Measurements from ENCODE around the gene THBS4. TPM values are rescaled to one million over a fixed set of nuclear protein-coding genes. Genes with fewer than 3 reads are reported as not detected.

THBS4 gene
- total and polyA plus RNA-seq, 10 of the 15 experiments (the other 5 are each of a cell fraction or from before 2014, with no cell fraction given), result 0.31 to 1.7 (median 0.75) TPM

DNA sequence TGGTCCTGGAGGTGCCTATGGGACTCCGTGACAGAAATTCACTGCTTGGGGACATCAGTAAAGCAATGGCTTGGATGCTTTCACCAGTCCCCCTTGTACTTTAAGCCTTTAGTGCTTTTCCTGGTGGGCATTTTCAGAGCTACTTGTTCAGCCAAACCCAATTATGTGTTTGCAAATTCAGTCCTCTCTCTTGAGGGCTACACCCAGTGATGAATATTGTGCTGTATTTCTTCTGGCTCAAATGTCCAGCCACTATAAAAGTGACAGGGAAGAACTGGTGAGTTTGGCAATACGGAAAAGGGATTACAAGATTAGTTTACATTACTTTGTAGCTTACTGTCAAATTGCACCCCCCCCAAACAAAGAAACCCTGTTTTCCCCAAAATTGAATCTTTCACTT, 4.5 kb downstream of the THBS4 start:
- no peaks in the 10 kb centered on the region for H4K20me1 ChIP-seq (ENCODE audit: control insufficient read depth, insufficient read depth)
- H3K27me3 ChIP-seq (replicated peaks in 1 of 2; ENCODE audit: control insufficient read depth in 2 of 2, insufficient read depth in 2 of 2, low read length in 1 of 2), result peaks cover 5% of the 10 kb centered on the region in 2 experiments
- no peak overlapping the region for H3K4me2 ChIP-seq (ENCODE audit: control insufficient read depth, insufficient read depth)
- no peak overlapping the region for H3K9ac ChIP-seq (ENCODE audit: control insufficient read depth, insufficient read depth, low read length)
- H3K4me3 ChIP-seq, result no peak overlapping the region
- intact Hi-C loops (cut with micrococcal nuclease; ENCODE audit: unreplicated experiment), result no loop called here
- BruUV-seq (replicated peaks), result no TSS peak
- no peak overlapping the region for H2AFZ ChIP-seq (ENCODE audit: control insufficient read depth, low read depth, low read length)
- no peaks in the 10 kb centered on the region for H3K4me1 ChIP-seq (ENCODE audit: control insufficient read depth, insufficient read depth, low read length)
- H3K36me3 ChIP-seq (ENCODE audit: control insufficient read depth in 2 of 2, insufficient read depth in 2 of 2, low read length in 1 of 2), result no peaks in the 10 kb centered on the region
- ChIA-PET POLR2A (no interaction called here), CTCF (no interaction called here), SMC1A (ENCODE audit: uncharacterized antibody, unreplicated experiment) (interaction anchor here (0.6 kb wide), 1 partner anchor 382 kb away, joined by 3 read pairs; no protein-coding TSS in a partner anchor), RAD21 (ENCODE audit: unreplicated experiment) (no interaction called here)
- ATAC-seq (no peak), DNase-seq (ENCODE audit: low read depth, low spot score) (no peak), FAIRE-seq (no peak)
- in situ Hi-C loops (cut with MboI), result no loop called here
- WGBS (ENCODE audit: insufficient coverage, insufficient replicate concordance, low lambda C conversion rate, missing lambda C conversion rate), result 69% methylated on average over 2 of the region's 2 CpGs
- H3K9me3 ChIP-seq (replicated peaks; ENCODE audit: control insufficient read depth, insufficient read depth, low read length), result no peaks in the 10 kb centered on the region
- TF ChIP-seq RELB (IDR thresholded peaks at IDR 0.05; ENCODE audit: low read depth) (no peak), TCF12 (IDR thresholded peaks at IDR 0.05; ENCODE audit: low read depth, low read length) (no peak), BCL11A (IDR thresholded peaks at IDR 0.05; ENCODE audit: low read depth, low read length) (no peak), POLR2AphosphoS2 (IDR thresholded peaks at IDR 0.05; ENCODE audit: low read depth, low read length) (no peak), PKNOX1 (IDR thresholded peaks at IDR 0.05) (no peak), NFIC (IDR thresholded peaks at IDR 0.05; ENCODE audit: low read depth, low read length) (no peak), YY1 (IDR thresholded peaks at IDR 0.05; ENCODE audit: low read depth, low read length) (no peak), CREM (IDR thresholded peaks at IDR 0.05; ENCODE audit: low read depth) (no peak), GATAD2B (conservative IDR thresholded peaks at IDR 0.05; ENCODE audit: low read depth) (no peak), ETV6 (conservative IDR thresholded peaks at IDR 0.05 in 1 of 2, IDR thresholded peaks at IDR 0.05 in 1 of 2; ENCODE audit: borderline replicate concordance in 1 of 2, low read depth in 1 of 2) (no peak), ASH2L (IDR thresholded peaks at IDR 0.05; ENCODE audit: borderline replicate concordance, low read depth) (no peak), NBN (IDR thresholded peaks at IDR 0.05) (no peak)
- TF ChIP-seq, protein P1, sequence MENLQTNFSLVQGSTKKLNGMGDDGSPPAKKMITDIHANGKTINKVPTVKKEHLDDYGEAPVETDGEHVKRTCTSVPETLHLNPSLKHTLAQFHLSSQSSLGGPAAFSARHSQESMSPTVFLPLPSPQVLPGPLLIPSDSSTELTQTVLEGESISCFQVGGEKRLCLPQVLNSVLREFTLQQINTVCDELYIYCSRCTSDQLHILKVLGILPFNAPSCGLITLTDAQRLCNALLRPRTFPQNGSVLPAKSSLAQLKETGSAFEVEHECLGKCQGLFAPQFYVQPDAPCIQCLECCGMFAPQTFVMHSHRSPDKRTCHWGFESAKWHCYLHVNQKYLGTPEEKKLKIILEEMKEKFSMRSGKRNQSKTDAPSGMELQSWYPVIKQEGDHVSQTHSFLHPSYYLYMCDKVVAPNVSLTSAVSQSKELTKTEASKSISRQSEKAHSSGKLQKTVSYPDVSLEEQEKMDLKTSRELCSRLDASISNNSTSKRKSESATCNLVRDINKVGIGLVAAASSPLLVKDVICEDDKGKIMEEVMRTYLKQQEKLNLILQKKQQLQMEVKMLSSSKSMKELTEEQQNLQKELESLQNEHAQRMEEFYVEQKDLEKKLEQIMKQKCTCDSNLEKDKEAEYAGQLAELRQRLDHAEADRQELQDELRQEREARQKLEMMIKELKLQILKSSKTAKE (IDR thresholded peaks at IDR 0.05; ENCODE audit: low read depth, poor library complexity, severe bottlenecking), result no peak
- TF ChIP-seq, protein P2, sequence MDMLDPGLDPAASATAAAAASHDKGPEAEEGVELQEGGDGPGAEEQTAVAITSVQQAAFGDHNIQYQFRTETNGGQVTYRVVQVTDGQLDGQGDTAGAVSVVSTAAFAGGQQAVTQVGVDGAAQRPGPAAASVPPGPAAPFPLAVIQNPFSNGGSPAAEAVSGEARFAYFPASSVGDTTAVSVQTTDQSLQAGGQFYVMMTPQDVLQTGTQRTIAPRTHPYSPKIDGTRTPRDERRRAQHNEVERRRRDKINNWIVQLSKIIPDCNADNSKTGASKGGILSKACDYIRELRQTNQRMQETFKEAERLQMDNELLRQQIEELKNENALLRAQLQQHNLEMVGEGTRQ (IDR thresholded peaks at IDR 0.05; ENCODE audit: borderline replicate concordance, low read depth, low read length), result no peak
- H3K27ac ChIP-seq (ENCODE audit: control insufficient read depth, insufficient read depth), result no peak overlapping the region
- no peaks in the 10 kb centered on the region for H3K79me2 ChIP-seq (ENCODE audit: control insufficient read depth, insufficient read depth, low read length)

Data from GM12878 (cell line).